Activated naive CD8-positive, alpha-beta T cell treated with anti-CD3 and anti-CD28 coated beads for 36 hours (primary cell): Measurements from ENCODE around the gene SAMD4B. TPM values are rescaled to one million over a fixed set of nuclear protein-coding genes. Genes with fewer than 3 reads are reported as not detected.

Experiments used
- DNase-seq: peaks from one replicate; pipeline ENCODE4 v3.0.0; 2021
- H3K27ac Mint-ChIP-seq: one replicate; pipeline ENCODE4 v1.8.0; 2022; ENCODE audit warnings: mild to moderate bottlenecking, moderate library complexity, mixed read lengths
- H3K27me3 Mint-ChIP-seq: one replicate; pipeline ENCODE4 v1.8.0; 2022; ENCODE audit warnings: mild to moderate bottlenecking, mixed read lengths
- H3K36me3 Mint-ChIP-seq: one replicate; pipeline ENCODE4 v1.8.0; 2021; ENCODE audit warnings: mild to moderate bottlenecking, mixed read lengths
- H3K4me1 Mint-ChIP-seq: one replicate; pipeline ENCODE4 v1.8.0; 2021; ENCODE audit warnings: mixed read lengths
- H3K4me3 Mint-ChIP-seq: one replicate; pipeline ENCODE4 v1.8.0; 2022; ENCODE audit warnings: mild to moderate bottlenecking, moderate library complexity, mixed read lengths
- H3K9me3 Mint-ChIP-seq: one replicate; pipeline ENCODE4 v1.8.0; 2022; ENCODE audit warnings: mixed read lengths
- total RNA-seq, 2 experiments: library from RNA; stranded (reverse); gene quantifications; one replicate each; pipeline ENCODE4 v1.2.3, GENCODE V29; 2021

Gene SAMD4B
- total RNA-seq, 2 experiments from 2014 or later: 36.2 to 36.5 TPM

DNA sequence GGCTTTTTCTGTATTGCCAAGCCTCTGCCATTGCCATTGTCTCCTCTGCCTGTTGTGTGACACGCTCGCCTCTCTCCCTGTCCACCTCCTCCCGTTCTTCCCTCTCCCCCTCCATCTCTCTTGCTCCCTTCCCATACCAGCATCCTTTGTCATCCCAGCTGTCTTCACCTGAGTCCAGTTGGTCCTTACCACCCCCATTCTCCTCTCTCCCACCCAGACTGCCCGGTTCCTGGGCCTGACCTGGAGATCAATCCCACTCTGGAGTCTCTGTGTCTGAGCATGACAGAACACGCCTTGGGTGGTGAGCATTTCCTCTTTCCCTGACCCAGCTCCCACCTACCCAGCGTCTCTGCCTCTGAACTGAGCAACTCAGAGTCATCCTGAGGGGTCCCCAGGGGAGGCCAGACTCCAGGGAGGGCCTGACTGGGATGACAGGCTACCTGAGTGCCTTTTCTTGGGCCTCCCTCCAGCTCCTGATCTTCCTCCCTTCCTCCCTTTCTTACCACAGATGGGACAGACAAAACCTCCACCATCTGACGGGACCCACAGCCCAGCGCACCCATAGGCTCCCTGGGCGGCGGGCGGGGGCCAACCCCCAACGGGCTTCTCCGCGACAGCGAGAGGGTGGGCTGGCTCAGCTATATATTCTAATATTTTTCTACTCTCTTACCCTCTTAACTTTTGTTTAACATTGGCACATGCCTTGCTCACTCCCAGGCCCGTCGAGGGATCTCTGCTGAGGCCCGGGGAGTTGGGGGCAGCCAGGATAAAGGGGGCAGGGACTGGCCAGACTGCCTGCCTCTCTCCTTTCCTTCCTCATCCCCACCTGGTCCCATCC lies 41.0 kb downstream of the SAMD4B start:
- H3K27me3 Mint-ChIP-seq: no peaks in the 10 kb centered on the region
- H3K4me1 Mint-ChIP-seq: peaks cover 5% of the 10 kb centered on the region
- H3K4me3 Mint-ChIP-seq: no peak overlapping the region
- no peak for DNase-seq
- peaks cover 9% of the 10 kb centered on the region for H3K36me3 Mint-ChIP-seq
- H3K27ac Mint-ChIP-seq: no peak overlapping the region
- H3K9me3 Mint-ChIP-seq: no peaks in the 10 kb centered on the region

DNA sequence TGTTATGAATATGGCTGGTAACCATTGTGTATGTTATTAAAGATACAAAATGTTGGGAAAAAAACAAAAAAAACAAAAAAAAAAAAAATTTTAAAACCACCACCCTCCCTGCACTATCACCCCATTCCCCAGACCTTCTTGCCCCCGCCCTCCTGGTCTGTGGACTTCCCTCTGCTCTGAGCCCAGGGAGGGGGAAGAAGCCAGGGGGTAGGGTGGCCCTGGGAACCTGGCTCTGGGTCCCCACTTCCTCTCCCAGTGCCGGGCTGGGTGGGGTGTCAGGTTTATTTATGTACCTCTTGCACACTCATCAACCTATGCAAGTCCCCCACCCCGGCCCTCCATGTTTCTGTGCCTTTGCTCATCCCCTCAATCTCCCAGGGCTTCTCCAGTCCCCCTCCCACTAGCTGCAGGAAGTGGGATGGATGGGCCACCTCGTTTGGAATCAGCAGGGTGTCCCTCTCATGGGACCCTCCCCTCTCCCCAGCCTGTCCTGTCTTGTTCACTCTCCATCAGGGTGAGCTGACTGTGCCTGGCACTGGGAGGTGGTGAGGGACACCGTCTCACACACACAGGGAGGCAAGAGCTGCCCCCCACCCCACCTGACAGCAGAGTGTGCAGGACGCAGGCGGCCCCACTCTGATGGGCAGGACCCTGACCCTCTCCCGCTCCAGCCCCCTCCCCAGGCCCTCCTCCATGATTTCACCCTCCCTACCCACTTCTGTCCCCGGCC lies 42.8 kb downstream of the SAMD4B start:
- Mint-ChIP-seq H3K27me3 (no peaks in the 10 kb centered on the region), H3K9me3 (no peaks in the 10 kb centered on the region), H3K4me3 (no peak overlapping the region), H3K27ac (peak overlapping the region; percentile 52), H3K36me3 (peaks cover 17% of the 10 kb centered on the region), H3K4me1 (peaks cover 8% of the 10 kb centered on the region)
- DNase-seq: no peak

DNA sequence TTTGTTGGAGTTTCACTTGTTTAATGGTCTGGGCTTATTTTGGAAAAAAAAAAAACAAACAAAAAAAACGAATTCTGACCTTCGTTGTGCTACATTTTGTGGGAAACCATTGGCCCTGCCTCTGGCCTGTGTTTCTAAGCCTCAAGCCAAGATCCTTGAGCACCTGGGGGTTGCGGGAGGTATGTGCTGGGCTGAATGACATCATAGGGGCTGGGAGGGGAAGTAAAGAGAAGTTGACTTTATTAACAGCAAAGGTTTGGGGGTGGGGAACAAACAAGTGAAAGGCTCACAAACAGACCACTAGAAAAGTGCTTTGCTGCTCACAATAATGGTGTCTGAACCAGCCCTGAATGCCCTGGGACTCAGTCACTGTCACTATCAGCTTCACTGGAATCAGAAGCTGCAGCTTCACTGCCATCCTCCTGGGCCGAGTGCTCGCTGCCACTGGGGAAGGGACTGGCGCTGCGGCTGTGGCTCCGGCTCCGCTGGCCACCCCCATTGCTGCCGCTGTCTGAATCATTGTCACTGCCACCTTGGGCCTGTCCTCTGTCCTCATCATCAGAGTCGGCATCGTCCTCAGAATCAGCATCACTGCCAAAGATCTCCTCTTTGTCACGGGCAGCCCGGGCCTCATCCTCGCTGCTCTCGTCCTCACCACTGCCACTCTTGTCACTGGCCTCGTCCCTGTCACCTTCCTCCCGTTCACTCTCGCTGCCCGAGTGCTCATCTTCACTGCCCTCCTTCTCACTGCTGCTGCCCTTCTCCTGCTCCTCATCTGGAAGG lies 43.6 kb downstream of the SAMD4B start:
- H3K4me3 Mint-ChIP-seq: no peak overlapping the region

DNA sequence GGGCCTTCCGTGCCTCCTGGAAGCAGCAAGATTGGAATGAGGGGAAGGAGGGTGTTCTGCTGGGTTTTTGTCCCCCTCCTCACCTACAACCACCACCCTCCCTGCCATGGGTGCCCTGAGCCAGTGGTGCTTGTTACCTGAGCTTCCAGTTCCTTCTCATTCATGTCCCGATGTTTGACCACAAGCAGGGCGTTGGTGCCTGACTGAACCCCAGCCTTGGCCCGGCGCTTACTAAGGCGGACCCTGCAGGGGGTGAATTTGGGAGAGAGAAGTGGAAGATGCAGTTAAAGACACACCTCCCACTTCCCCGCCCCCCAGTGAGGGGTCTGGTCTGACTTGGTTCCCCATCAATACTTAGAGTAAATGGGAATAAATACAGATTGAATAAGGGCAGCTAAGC lies 44.3 kb downstream of the SAMD4B start:
- Mint-ChIP-seq H3K9me3 (no peaks in the 10 kb centered on the region), H3K36me3 (peaks cover 15% of the 10 kb centered on the region), H3K27me3 (no peaks in the 10 kb centered on the region), H3K4me3 (no peak overlapping the region), H3K27ac (no peak overlapping the region), H3K4me1 (peaks cover 14% of the 10 kb centered on the region)
- DNase-seq: no peak

More for the DNA sequence above, 43.6 kb downstream of the SAMD4B start:
- Mint-ChIP-seq H3K27me3 (no peaks in the 10 kb centered on the region), H3K4me1 (peaks cover 14% of the 10 kb centered on the region), H3K27ac (no peak overlapping the region), H3K9me3 (no peaks in the 10 kb centered on the region), H3K36me3 (peaks cover 17% of the 10 kb centered on the region)
- no peak for DNase-seq

DNA sequence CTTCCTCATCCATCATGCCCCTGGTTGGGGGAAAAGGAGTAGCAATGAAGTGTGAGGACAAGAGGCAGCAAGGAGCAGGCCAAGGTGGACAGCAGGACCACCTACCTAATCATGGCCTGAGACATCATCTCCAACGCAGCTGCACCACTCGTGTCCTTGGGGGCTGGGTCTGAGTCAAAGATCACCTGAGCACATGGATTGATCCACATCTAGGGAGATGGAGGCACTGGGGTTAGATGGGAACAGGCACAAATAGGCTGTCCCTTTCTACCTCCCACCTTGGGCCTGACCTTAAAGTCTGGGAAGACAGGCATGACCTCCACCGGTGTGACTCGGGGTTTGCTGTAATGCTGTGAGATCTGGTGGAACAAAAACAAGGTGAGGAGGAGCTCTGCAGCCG lies 46.4 kb downstream of the SAMD4B start:
- Mint-ChIP-seq H3K4me1 (peaks cover 22% of the 10 kb centered on the region), H3K9me3 (no peaks in the 10 kb centered on the region), H3K27me3 (no peaks in the 10 kb centered on the region), H3K4me3 (no peak overlapping the region), H3K36me3 (peaks cover 15% of the 10 kb centered on the region), H3K27ac (peak overlapping the region; percentile 30)
- no peak for DNase-seq

DNA sequence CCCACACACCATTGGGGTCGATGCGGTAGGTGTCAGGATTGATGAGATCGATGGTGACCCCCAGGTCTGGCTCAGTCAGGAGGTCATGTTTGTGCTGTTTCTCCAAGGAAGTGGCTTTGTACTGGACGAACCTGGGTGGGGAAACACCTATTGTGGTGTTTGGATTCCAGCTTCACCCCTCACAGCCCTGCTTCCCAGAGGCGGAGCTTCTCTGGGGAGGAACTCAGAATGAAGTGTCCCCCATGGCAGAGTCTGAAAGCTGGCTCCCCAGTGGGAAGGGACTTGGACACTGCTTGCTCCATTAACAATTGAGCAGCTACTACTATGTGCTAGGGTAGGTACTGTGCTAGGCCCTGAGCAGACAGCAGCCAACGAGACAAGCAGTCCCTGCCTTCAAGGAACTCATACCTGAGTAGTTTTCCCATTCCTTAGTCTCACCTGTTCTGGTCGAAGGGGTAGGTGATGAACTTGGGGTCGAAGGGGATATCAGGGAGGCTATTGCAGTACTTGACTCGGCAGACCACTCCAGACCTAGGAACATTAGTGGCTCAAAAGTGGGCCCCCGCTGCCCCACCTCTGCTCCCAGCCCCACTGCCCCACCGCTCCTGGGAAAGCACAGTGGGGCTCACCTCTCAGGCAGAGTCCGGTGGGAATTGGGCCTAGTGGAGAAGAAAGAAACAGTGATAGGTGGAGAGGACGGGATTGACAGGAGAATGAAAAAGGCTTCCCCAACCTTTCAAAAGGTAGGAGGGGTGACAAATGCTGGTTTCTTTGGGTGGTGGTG lies 47.6 kb downstream of the SAMD4B start:
- Mint-ChIP-seq H3K36me3 (peaks cover 18% of the 10 kb centered on the region), H3K27ac (peak overlapping the region; percentile 98), H3K27me3 (no peaks in the 10 kb centered on the region), H3K4me3 (peak overlapping the region; percentile 99), H3K9me3 (no peaks in the 10 kb centered on the region), H3K4me1 (peaks cover 28% of the 10 kb centered on the region)
- no peak for DNase-seq

DNA sequence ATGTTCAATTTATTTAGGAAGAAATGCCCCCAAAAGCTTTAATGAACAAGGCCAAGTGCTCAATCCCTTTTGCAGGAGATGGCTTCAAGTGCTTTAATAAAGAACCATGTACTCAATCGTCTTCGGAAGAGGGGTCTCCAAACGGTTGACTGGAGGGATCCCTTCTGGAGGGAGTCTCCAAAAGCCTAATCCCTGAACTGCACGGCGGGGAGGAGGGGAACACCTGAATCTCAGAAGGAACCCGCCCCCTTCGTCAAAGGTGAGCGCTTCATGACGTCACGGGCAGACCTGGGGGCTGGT lies 48.2 kb downstream of the SAMD4B start:
- no peak for DNase-seq
- H3K36me3 Mint-ChIP-seq: peaks cover 23% of the 10 kb centered on the region

DNA sequence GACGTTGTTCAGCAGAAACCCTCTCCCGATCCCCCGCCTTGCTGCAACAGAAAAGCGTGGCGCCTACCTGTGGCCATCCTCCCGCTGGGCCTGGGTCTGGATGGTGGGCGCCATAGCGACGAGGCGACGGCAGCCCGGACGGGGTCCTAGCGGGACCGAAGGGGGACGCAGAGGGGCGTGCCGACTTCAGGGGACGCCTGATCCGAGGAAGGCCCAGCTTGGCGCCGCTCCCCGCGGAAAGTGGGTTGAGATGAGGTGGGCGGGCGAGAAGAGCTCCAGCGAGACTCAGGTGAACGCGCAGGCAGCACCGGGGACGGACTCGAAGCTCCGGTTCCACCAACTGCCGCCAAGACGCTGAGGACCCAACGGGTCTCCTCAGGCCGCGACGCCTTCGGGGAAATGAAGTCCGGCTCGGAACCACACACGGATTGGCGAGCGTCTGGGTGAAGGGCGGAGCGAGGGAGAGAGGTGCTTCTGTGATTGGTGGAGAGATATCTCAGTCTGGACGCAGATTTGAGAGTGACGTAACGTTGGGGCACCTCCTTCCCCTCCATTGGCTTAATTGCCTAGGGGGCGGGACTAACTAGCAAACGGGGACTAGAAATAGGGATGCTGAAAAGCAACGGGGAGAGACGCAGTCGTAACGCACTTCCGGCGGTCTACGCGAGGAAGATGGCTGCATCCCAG lies 48.7 kb downstream of the SAMD4B start, which contains the start of the genes MED29 and PAF1:
MED29 (plus strand) TSS at position 628 of the 687 bp plus-strand sequence; CDS start at position 673, 45 bp downstream.
PAF1 (minus strand) TSS at position 356 of the 687 bp plus-strand sequence; CDS start at position 114, 242 bp downstream.
- H3K27me3 Mint-ChIP-seq: no peaks in the 10 kb centered on the region
- H3K4me1 Mint-ChIP-seq: peaks cover 32% of the 10 kb centered on the region
- peak within 1 kb of the TSS; percentile 98 for H3K27ac Mint-ChIP-seq

More for the DNA sequence above, 48.2 kb downstream of the SAMD4B start:
- no peaks in the 10 kb centered on the region for H3K27me3 Mint-ChIP-seq
- no peaks in the 10 kb centered on the region for H3K9me3 Mint-ChIP-seq
- peak overlapping the region; percentile 98 for H3K27ac Mint-ChIP-seq
- H3K4me1 Mint-ChIP-seq: peaks cover 33% of the 10 kb centered on the region
- peak overlapping the region; percentile 99 for H3K4me3 Mint-ChIP-seq

DNA sequence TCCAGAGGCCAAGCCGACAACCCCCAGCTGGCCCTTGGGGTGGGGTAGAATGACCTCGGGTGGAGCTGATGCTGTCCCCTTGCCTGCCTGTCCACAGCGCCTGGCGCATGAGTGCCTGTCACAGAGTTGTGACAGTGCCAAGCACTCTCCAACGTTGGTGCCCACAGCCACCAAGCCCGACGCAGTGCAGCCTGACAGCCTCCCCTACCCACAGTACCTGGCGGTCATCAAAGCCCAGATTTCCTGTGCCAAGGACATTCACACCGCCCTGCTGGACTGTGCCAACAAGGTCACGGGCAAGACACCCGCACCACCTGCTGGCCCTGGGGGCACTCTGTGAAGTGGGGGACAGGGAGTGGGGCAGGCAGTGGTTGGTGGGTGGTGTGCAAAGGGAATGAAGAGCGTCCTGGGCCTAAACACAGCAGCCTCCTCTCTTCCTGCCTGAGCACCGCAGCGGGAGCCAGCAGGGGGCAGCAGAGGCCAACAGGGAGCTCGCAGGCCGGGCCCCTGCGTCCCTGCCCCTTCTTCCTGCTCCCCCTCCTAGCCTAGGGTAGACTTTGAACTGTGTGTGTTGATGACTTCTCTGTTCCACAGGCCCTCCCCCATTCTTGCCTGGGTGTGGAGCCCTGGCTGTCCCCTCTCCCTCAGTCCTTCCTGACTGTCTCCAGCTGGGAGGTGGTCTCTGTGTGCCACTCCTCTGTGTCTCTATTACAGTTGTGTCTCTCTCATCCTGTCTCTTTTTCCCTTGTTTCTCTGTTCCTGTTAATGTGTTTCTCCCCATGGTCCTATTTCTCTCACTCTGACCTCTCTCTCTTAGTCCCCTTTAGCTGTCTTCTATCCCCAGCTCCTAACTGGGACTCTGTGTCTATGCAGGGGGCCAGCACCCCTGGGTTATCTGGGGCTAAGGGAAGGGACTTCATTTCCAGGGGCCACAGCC lies 55.4 kb downstream of the SAMD4B start:
- Mint-ChIP-seq H3K4me1 (peaks cover 58% of the 10 kb centered on the region), H3K4me3 (peak overlapping the region; percentile 6), H3K27me3 (no peaks in the 10 kb centered on the region), H3K9me3 (peaks cover 1% of the 10 kb centered on the region), H3K36me3 (peaks cover 21% of the 10 kb centered on the region), H3K27ac (peak overlapping the region; percentile 79)
- peak; percentile 94 for DNase-seq

More for the DNA sequence above, 48.7 kb downstream of the SAMD4B start, which contains the start of the genes MED29 and PAF1:
- DNase-seq: peak; percentile 96
- no peaks in the 10 kb centered on the region for H3K9me3 Mint-ChIP-seq
- peaks cover 23% of the 10 kb centered on the region for H3K36me3 Mint-ChIP-seq
- peak within 1 kb of the TSS; percentile 99 for H3K4me3 Mint-ChIP-seq

DNA sequence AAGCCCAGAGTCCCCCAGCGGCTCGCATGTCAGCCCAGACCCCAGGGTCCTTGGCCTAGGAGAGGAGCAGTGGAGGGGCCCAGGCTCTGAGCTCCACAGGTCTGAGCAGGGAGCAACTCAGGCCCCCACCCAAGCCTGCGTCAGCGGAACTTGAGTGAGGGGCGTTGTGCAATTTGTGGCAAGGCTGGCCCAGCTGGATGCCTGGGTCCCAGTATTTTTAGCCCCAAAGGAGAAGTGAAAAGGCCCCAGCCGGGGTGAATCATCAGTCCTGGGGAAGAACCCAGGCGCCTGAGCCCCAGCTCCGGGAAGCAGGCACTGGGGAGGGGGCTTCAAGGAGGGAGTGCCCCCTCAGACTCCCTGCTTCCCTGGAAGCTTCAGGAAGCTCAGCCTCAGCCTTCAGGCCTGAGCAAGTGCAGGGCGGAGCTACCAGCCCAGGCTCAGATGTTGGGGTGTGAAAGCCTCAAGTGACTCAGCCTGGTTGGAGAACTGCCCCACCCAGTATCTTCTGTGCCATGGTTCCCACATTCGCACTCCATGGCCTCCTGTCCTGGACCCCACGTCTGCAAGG lies 56.2 kb downstream of the SAMD4B start:
- peaks cover 1% of the 10 kb centered on the region for H3K9me3 Mint-ChIP-seq
- peak overlapping the region; percentile 79 for H3K27ac Mint-ChIP-seq
- DNase-seq: peak; percentile 63
- H3K36me3 Mint-ChIP-seq: peaks cover 21% of the 10 kb centered on the region
- peak overlapping the region; percentile 6 for H3K4me3 Mint-ChIP-seq
- H3K4me1 Mint-ChIP-seq: peaks cover 57% of the 10 kb centered on the region
- H3K27me3 Mint-ChIP-seq: no peaks in the 10 kb centered on the region

DNA sequence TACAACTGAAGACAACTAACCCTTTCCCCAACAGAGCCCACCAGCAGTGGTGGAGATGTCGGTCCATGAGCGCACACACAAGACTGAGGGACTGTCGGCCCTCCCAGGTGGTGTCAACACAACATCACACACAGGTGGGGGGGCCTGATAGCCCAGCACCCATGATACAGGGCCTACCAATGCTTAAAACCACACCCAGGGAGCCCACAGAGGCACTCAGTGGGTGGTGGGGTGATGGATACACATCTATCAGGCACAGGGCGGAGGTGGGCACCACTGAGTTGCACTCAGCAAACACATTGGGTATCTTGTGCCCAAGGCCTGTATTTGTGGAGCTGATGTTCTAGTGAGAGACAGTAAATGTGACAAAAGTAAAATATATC lies 57.4 kb downstream of the SAMD4B start:
- DNase-seq: no peak
- peaks cover 1% of the 10 kb centered on the region for H3K9me3 Mint-ChIP-seq
- peaks cover 17% of the 10 kb centered on the region for H3K36me3 Mint-ChIP-seq
- H3K4me1 Mint-ChIP-seq: peaks cover 56% of the 10 kb centered on the region
- peak overlapping the region; percentile 61 for H3K27ac Mint-ChIP-seq
- H3K27me3 Mint-ChIP-seq: no peaks in the 10 kb centered on the region
- H3K4me3 Mint-ChIP-seq: no peak overlapping the region

DNA sequence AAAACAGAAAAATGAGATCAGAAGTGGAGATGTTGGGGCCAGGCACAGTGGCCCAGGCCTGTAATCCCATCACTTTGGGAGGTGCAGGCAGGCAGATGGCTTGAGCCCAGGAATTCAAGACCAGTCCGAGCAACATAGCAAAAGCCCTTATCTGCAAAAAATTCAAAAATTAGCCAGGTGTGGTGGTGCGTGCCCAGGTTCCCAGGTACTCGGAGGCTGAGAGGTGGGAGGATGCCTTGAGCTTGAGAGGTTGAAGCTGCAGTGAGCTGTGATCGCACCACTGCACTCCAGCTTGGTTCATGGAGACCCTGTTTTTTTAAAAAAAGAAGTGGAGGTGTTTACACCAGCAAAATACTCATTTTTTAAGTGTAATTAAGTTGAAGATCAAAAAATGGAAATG lies 57.8 kb downstream of the SAMD4B start:
- Mint-ChIP-seq H3K9me3 (peaks cover 1% of the 10 kb centered on the region), H3K27ac (peak overlapping the region; percentile 61), H3K27me3 (no peaks in the 10 kb centered on the region), H3K36me3 (peaks cover 16% of the 10 kb centered on the region), H3K4me3 (no peak overlapping the region), H3K4me1 (peaks cover 58% of the 10 kb centered on the region)
- no peak for DNase-seq
